K562 (cell line): ENCODE results near the gene NRIP2. TPM values are rescaled to one million over a fixed set of nuclear protein-coding genes. Genes with fewer than 3 reads are reported as not detected.

Source experiments
- ATAC-seq: fragments of 200-7000 bp; cut with Tn5 transposase; 3 replicates; pipeline ENCODE4 v1.9.1; 2020; ENCODE audit warnings: moderate library complexity
- Bru-seq: library from RNA; stranded (reverse); fragments of 400-500 nt; gene quantifications from one replicate; lab custom pipeline; 2021; lab: Mats Ljungman, UMichigan
- BruChase-seq, 2 experiments: library from RNA; stranded (reverse); fragments of 400-500 nt; gene quantifications; one replicate each; lab custom pipeline; 2021; lab: Mats Ljungman, UMichigan
- BruUV-seq: library from RNA; stranded (reverse); fragments of 400-500 nt; replicated peaks from 2 replicates; lab custom pipeline; 2021; lab: Mats Ljungman, UMichigan
- CTCF ChIA-PET: fragments of 300-600 bp; formaldehyde crosslinking; extraction: SDS; loops from one replicate; lab custom pipeline; 2021; ENCODE audit warnings: low intra/inter-chr PET ratio; lab: Yijun Ruan, JAX
- POLR2A ChIA-PET: fragments of 300-600, 350-650 bp; sonication (Branson Sonifier 250); formaldehyde crosslinking; extraction: SDS; loops from one replicate; lab custom pipeline; 2021; ENCODE audit warnings: antibody characterized with exemption, inconsistent platforms; lab: Yijun Ruan, JAX
- DNase-seq, 4 experiments: peaks; one replicate each; pipeline versions ENCODE4 v3.0.0 to v3.0.0-alpha.2; 2011 to 2018; ENCODE audit warnings: low spot score in 3 of 4, mixed read lengths in 3 of 4; ENCODE audit errors: extremely low read depth in 1 of 4
- FAIRE-seq: peaks from 2 replicates; lab custom pipeline; 2011; peaks lifted over from hg19 to GRCh38; lab: Jason Lieb, UNC
- H2AFZ ChIP-seq: 2 replicates; pipeline ENCODE4 v1.6.0; 2011; ENCODE audit warnings: low read depth, low read length, control low read depth, inconsistent platforms
- H3K27ac ChIP-seq: fragments of 200-600 bp; 3 replicates; pipeline ENCODE4 v1.8.0; 2011; ENCODE audit warnings: low read depth, mild to moderate bottlenecking, control low read depth, inconsistent platforms, low read length, moderate library complexity, mixed read lengths; ENCODE audit errors: extremely low read depth
- H3K27me3 ChIP-seq, 2 experiments: fragments of 300-600 bp in 1 of 2; 2 replicates in 1 of 2; 3 replicates in 1 of 2; pipeline versions ENCODE4 v1.6.0 to v1.8.0; 2011; ENCODE audit warnings: inconsistent platforms in 2 of 2, low read length in 2 of 2, mild to moderate bottlenecking in 1 of 2, mixed read lengths in 1 of 2, moderate library complexity in 1 of 2; ENCODE audit not compliant: control insufficient read depth in 2 of 2, insufficient read depth in 2 of 2
- H3K36me3 ChIP-seq: fragments of 300-600 bp; 3 replicates; pipeline ENCODE4 v1.8.0; 2011; ENCODE audit warnings: mild to moderate bottlenecking, low read length, inconsistent platforms; ENCODE audit not compliant: control insufficient read depth, insufficient read depth
- H3K4me1 ChIP-seq, 2 experiments: fragments of 200-600 bp in 1 of 2; replicated peaks in 1 of 2; 2 replicates in 1 of 2; 3 replicates in 1 of 2; pipeline versions ENCODE4 v1.5.1 to v1.8.0; 2011; ENCODE audit warnings: inconsistent platforms in 2 of 2, low read length in 2 of 2, mild to moderate bottlenecking in 1 of 2, mixed read lengths in 1 of 2, moderate library complexity in 1 of 2; ENCODE audit not compliant: control insufficient read depth in 2 of 2, insufficient read depth in 2 of 2
- H3K4me2 ChIP-seq: 2 replicates; pipeline ENCODE4 v1.6.1; 2011; ENCODE audit warnings: low read length, control low read depth, inconsistent platforms, mixed read lengths; ENCODE audit not compliant: insufficient read depth
- H3K4me3 ChIP-seq: fragments of 200-600 bp; sonication (generic), shearing (Covaris generic); 2 replicates; pipeline ENCODE4 v1.5.1; 2016; ENCODE audit warnings: control low read depth, inconsistent platforms
- H3K79me2 ChIP-seq: fragments of 200-600 bp; 3 replicates; pipeline ENCODE4 v1.8.0; 2011; ENCODE audit warnings: low read length, inconsistent platforms; ENCODE audit not compliant: control insufficient read depth, insufficient read depth
- H3K9ac ChIP-seq, 2 experiments: 2 replicates each; pipeline versions ENCODE4 v1.6.0 to v1.6.1; 2011; ENCODE audit warnings: low read depth in 2 of 2, low read length in 2 of 2, control low read depth in 1 of 2, inconsistent platforms in 1 of 2, mild to moderate bottlenecking in 1 of 2, mixed read lengths in 1 of 2; ENCODE audit not compliant: insufficient read depth in 1 of 2
- H3K9me1 ChIP-seq: one replicate; pipeline ENCODE4 v1.6.0; 2011; ENCODE audit warnings: inconsistent platforms, mild to moderate bottlenecking, low read length, moderate library complexity; ENCODE audit not compliant: control insufficient read depth, insufficient read depth
- H3K9me3 ChIP-seq: replicated peaks from 2 replicates; pipeline ENCODE4 v1.5.1; 2011; ENCODE audit warnings: low read depth, low read length, inconsistent platforms; ENCODE audit not compliant: control insufficient read depth, insufficient read depth
- H4K20me1 ChIP-seq: replicated peaks from 2 replicates; pipeline ENCODE4 v1.6.1; 2011; ENCODE audit warnings: low read length, inconsistent platforms, mixed read lengths; ENCODE audit not compliant: control insufficient read depth, insufficient read depth
- ARNT ChIP-seq, 2 experiments: fragments of 450-650 bp; IDR thresholded peaks; 2 replicates each; pipeline ENCODE4 v1.6.1; 2016; ENCODE audit warnings: mild to moderate bottlenecking in 1 of 2
- POLR2G ChIP-seq: fragments of 200-400 bp; formaldehyde crosslinking; IDR thresholded peaks from 2 replicates; pipeline ENCODE4 v1.6.1; 2017; ENCODE audit warnings: low read depth, mild to moderate bottlenecking, antibody characterized with exemption, low read length, moderate library complexity
- WGBS: fragments of 100-300 bp; shearing (Covaris generic); methylation state at CpG from one replicate; pipeline ENCODE4 v1.1.6; 2016; ENCODE audit warnings: low coverage, mixed read lengths; ENCODE audit not compliant: insufficient coverage; ENCODE audit errors: missing lambda C conversion rate; 5-methylcytosine and 5-hydroxymethylcytosine counted together
- in situ Hi-C: fragments of 300-500 bp; cut with MboI; formaldehyde crosslinking; loops from 4 replicates; pipeline ENCODE4 v1.15.0; 2018; ENCODE audit warnings: inconsistent platforms, mixed read lengths
- intact Hi-C: fragments of 100-400 bp; cut with micrococcal nuclease; formaldehyde crosslinking; loops from 2 replicates; pipeline ENCODE4 v1.14.2; 2022
- long read RNA-seq, 3 experiments: library from polyadenylated mRNA in 2 of 3; library from RNA in 1 of 3; unstranded in 2 of 3; stranded (forward) in 1 of 3; transcript quantifications; one replicate each; pipeline ENCODE4 v2.0.0, GENCODE V29; 2019 to 2022
- polyA minus RNA-seq, 3 experiments: library from RNA; depleted of rRNA, polyadenylated mRNA; stranded (reverse); fragments of >200 nt; gene quantifications; 2 replicates each; pipeline ENCODE4 v1.2.3, GENCODE V29; 2011
- polyA plus RNA-seq, 8 experiments: library from polyadenylated mRNA; depleted of rRNA in 4 of 8; stranded (reverse) in 5 of 8; unstranded in 3 of 8; fragments of >200 nt; fragmentation: Nextera tagmentation in 2 of 8; fragmentation: Illumina TruSeq in 1 of 8; extraction: Ambion mirVana in 2 of 8; extraction: Trizol in 1 of 8; gene quantifications; 2 replicates each; pipeline versions ENCODE4 v1.2.1 to v1.2.3, GENCODE V29; 2011 to 2014; ENCODE audit warnings: inconsistent platforms in 1 of 8, missing spikeins in 1 of 8
- total RNA-seq, 7 experiments: library from RNA; depleted of rRNA in 6 of 7; stranded (reverse); fragments of >200 nt in 6 of 7; fragmentation: Illumina TruSeq in 2 of 7; extraction: Trizol in 2 of 7; gene quantifications; 2 replicates each; pipeline versions ENCODE4 v1.2.1 to v1.2.3, GENCODE V29; 2011 to 2021; ENCODE audit warnings: low replicate concordance in 1 of 7

Gene NRIP2, protein sequence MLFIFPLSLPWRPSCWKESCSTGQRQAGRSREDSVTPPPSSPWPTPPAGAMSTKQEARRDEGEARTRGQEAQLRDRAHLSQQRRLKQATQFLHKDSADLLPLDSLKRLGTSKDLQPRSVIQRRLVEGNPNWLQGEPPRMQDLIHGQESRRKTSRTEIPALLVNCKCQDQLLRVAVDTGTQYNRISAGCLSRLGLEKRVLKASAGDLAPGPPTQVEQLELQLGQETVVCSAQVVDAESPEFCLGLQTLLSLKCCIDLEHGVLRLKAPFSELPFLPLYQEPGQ
- 0.16 TPM in 1 of 2 replicates, not detected in the other for total RNA-seq (2011; cell fraction: chromatin; rRNA removed; ENCODE audit: low replicate concordance)
- not detected in 2 replicates for total RNA-seq (2011; cell fraction: nucleolus; rRNA removed)
- total RNA-seq (2011; cell fraction: nucleoplasm; rRNA removed), result not detected in 2 replicates
- not detected in 2 replicates for total RNA-seq (2014; rRNA removed)
- not detected in 2 replicates for total RNA-seq (2014; rRNA removed; fragmentation: Illumina TruSeq; extraction: Trizol)
- total RNA-seq (2015; rRNA removed; fragmentation: Illumina TruSeq; extraction: Trizol), result not detected in 2 replicates
- not detected in 2 replicates for total RNA-seq (2021)
- 0.03 TPM in 1 of 2 replicates, not detected in the other for polyA plus RNA-seq (2011; rRNA removed)
- polyA plus RNA-seq (2011; cell fraction: cytosol; rRNA removed), result not detected in 2 replicates
- polyA plus RNA-seq (2011; cell fraction: nucleus; rRNA removed), result not detected in 2 replicates
- polyA plus RNA-seq (2012), result 0.72 and 0.83 TPM in 2 replicates
- polyA plus RNA-seq (2014; fragmentation: Illumina TruSeq; extraction: Trizol), result not detected in 2 replicates
- polyA plus RNA-seq (2014; fragmentation: Nextera tagmentation; extraction: Ambion mirVana), result under 1 TPM; 0.07 to 0.10 TPM
- not detected in 2 replicates for polyA plus RNA-seq (2014; rRNA removed)
- not detected in 2 replicates for polyA minus RNA-seq (2011; rRNA and poly(A)+ RNA removed)
- not detected in 2 replicates for polyA minus RNA-seq (2011; cell fraction: cytosol; rRNA and poly(A)+ RNA removed)
- not detected in 2 replicates for polyA minus RNA-seq (2011; cell fraction: nucleus; rRNA and poly(A)+ RNA removed)
- not detected for Bru-seq, nascent RNA
- not detected for BruChase-seq, experiment 1, labeled RNA remaining after a 2-hour chase
- percentile 14 among the genes with signal in this experiment for BruChase-seq, experiment 2, labeled RNA remaining after a 6-hour chase
- long read RNA-seq, experiment 1, partial matches to known transcripts, result 0 of 5 reads
- long read RNA-seq, experiment 1, other reads (novel, unspliced or antisense), result 5 of 5 reads
- long read RNA-seq, experiment 2, result 0 reads
- long read RNA-seq, experiment 3, result 0 reads

DNA sequence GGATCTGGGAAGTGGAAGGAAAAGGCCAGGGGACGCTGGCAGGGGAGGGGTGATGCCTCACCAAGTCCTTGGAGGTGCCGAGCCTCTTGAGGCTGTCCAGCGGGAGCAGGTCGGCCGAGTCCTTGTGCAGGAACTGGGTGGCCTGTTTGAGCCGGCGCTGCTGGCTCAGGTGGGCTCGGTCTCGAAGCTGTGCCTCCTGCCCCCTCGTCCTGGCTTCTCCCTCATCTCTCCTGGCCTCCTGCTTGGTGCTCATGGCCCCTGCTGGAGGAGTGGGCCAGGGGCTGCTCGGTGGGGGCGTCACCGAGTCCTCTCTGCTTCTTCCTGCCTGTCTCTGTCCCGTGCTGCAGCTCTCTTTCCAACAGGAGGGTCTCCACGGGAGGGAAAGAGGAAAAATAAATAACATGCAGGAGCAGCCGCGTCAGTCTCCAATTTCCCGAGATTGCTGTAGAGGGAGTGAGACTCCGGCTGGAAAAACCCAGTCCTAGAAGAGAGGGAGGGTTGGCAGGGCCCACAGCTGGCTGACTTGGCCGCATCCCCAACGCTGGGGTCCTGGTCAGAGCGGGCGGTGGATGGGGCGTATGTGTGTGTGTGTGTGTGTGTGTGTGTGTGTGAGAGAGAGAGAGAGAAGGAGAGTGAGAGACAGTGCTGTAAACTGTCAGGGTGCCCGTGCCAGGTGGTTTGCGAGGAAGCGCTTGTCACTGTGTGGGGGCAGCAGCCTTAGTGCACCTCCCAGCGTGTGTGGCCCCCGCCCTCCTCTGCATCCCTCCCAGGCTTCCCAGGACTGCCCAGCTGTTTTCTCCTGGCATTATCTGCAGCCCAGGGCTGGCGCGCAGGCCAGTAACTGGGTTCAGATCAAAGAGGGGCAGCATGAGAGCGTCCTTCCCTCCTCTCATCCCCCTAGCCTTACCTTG lies at the start of gene NRIP2:
Gene NRIP2, minus strand, starts transcription at position 455 of the 911 bp plus-strand sequence. Its CDS starts 52 bp downstream, at position 403.
- Histone ChIP-seq H3K9me3 (no peaks in the 10 kb centered on the region), H3K4me3 (no peak within 1 kb of the TSS), H3K4me1 (peaks cover 0 to 8% of the 10 kb centered on the region in 2 experiments; a peak in 3 of 5 replicates), H3K36me3 (no peaks in the 10 kb centered on the region), H3K27ac (no peak within 1 kb of the TSS), H3K79me2 (no peaks in the 10 kb centered on the region), H4K20me1 (no peaks in the 10 kb centered on the region), H2AFZ (no peak within 1 kb of the TSS), H3K9ac (peak within 1 kb of the TSS in 1 of 2 experiments; percentile 35; a peak in 1 of 4 replicates), H3K27me3 (no peaks in the 10 kb centered on the region), H3K4me2 (no peak within 1 kb of the TSS), H3K9me1 (no peaks in the 10 kb centered on the region)
- ATAC-seq, result no peak
- intact Hi-C loops, result no loop called here
- no peak for DNase-seq
- ChIA-PET CTCF (no interaction called here), POLR2A (interaction anchor here (0.7 kb wide), 1 partner anchor 11 kb away, joined by 3 read pairs; no protein-coding TSS in a partner anchor)
- TF ChIP-seq POLR2G, result peak; percentile 50; the same call in 1 of the 2 replicates
- no peak for TF ChIP-seq ARNT (IDR thresholded peaks at IDR 0.05)
- no TSS peak for BruUV-seq
- in situ Hi-C loops, result no loop called here
- no peak for FAIRE-seq
- WGBS, result 63% methylated on average over 12 of the region's 32 CpGs
